SKM-1 (cell line): ENCODE results near the gene ANXA6.

Experiments
- DNase-seq: peaks from one replicate; lab custom pipeline; 2025; ENCODE audit not compliant: unreplicated experiment; lab: John Stamatoyannopoulos, UW

Gene ANXA6

GRCh38 chr5:151154931-151155774 is 2.4 kb downstream of the ANXA6 start:
- no peak for DNase-seq

GRCh38 chr5:151153766-151154272 is 3.8 kb downstream of the ANXA6 start:
- no peak for DNase-seq

- DNase-seq: no peak
Observed at GRCh38 chr5:151153300-151153699, 4.3 kb downstream of the ANXA6 start.

GRCh38 chr5:151151793-151152192 is 5.8 kb downstream of the ANXA6 start:
- DNase-seq: peak; percentile 91

- no peak for DNase-seq
Observed at GRCh38 chr5:151151263-151151660, 6.3 kb downstream of the ANXA6 start.

- peak; percentile 67 for DNase-seq
Observed at GRCh38 chr5:151150471-151151262, 6.9 kb downstream of the ANXA6 start.

GRCh38 chr5:151148583-151148982 is 9.0 kb downstream of the ANXA6 start:
- DNase-seq: no peak

GRCh38 chr5:151147033-151147432 is 10.5 kb downstream of the ANXA6 start:
- no peak for DNase-seq

- no peak for DNase-seq
Observed at GRCh38 chr5:151146061-151146460, 11.5 kb downstream of the ANXA6 start.

- no peak for DNase-seq
Observed at GRCh38 chr5:151144922-151145321, 12.7 kb downstream of the ANXA6 start.

- no peak for DNase-seq
Observed at GRCh38 chr5:151144275-151144674, 13.3 kb downstream of the ANXA6 start.

GRCh38 chr5:151143645-151144044 is 13.9 kb downstream of the ANXA6 start:
- no peak for DNase-seq

- DNase-seq: no peak
Observed at GRCh38 chr5:151142933-151143332, 14.6 kb downstream of the ANXA6 start.

GRCh38 chr5:151141535-151141934 is 16.0 kb downstream of the ANXA6 start:
- DNase-seq: no peak

GRCh38 chr5:151140686-151141459 is 16.7 kb downstream of the ANXA6 start:
- DNase-seq: no peak

GRCh38 chr5:151139646-151140045 is 17.9 kb downstream of the ANXA6 start:
- DNase-seq: no peak

GRCh38 chr5:151139015-151139414 is 18.6 kb downstream of the ANXA6 start:
- DNase-seq: no peak

- no peak for DNase-seq
Observed at GRCh38 chr5:151138114-151138513, 19.5 kb downstream of the ANXA6 start.

- DNase-seq: no peak
Observed at GRCh38 chr5:151137067-151137825, 20.3 kb downstream of the ANXA6 start.

GRCh38 chr5:151134228-151134627 is 23.4 kb downstream of the ANXA6 start:
- DNase-seq: no peak
